HepG2 (cell line): ENCODE data around the gene HDAC5. TPM values are rescaled to one million over a fixed set of nuclear protein-coding genes. Genes with fewer than 3 reads are reported as not detected.

Experiments
- DMAP1 ChIP-seq: IDR thresholded peaks from 2 replicates; pipeline ENCODE4 v1.6.1; 2016
- ELF4 ChIP-seq: sonication (generic); formaldehyde crosslinking; IDR thresholded peaks from 2 replicates; pipeline ENCODE4 v1.5.0; 2020; ENCODE audit warnings: missing genetic modification reagents, mild to moderate bottlenecking, moderate library complexity, borderline replicate concordance
- ETV6 ChIP-seq: sonication (generic); formaldehyde crosslinking; conservative IDR thresholded peaks from 2 replicates; pipeline ENCODE4 v1.4.0; 2020; ENCODE audit warnings: missing genetic modification reagents
- FOXM1 ChIP-seq: sonication (generic); formaldehyde crosslinking; IDR thresholded peaks from 2 replicates; pipeline ENCODE4 v1.5.0; 2020; ENCODE audit warnings: missing genetic modification reagents
- GPN1 ChIP-seq: sonication (generic); formaldehyde crosslinking; IDR thresholded peaks from 2 replicates; pipeline ENCODE4 v1.5.1; 2020; ENCODE audit warnings: missing genetic modification reagents, borderline replicate concordance
- HNF4A ChIP-seq: sonication (generic); formaldehyde crosslinking; IDR thresholded peaks from 2 replicates; pipeline ENCODE4 v1.4.0; 2020; ENCODE audit warnings: missing genetic modification reagents
- KDM1A ChIP-seq: IDR thresholded peaks from 2 replicates; pipeline ENCODE4 v1.6.1; 2016; ENCODE audit warnings: missing compliant biosample characterization
- KLF13 ChIP-seq: sonication (generic); formaldehyde crosslinking; IDR thresholded peaks from 2 replicates; pipeline ENCODE4 v1.4.0; 2020; ENCODE audit warnings: mild to moderate bottlenecking, missing genetic modification reagents
- MYNN ChIP-seq: sonication (generic); formaldehyde crosslinking; IDR thresholded peaks from 2 replicates; pipeline ENCODE4 v1.4.0; 2020; ENCODE audit warnings: mild to moderate bottlenecking, low read depth, missing genetic modification reagents
- NFE2L2 ChIP-seq: fragments of 150-350 bp; IDR thresholded peaks from 2 replicates; pipeline ENCODE4 v1.6.1; 2014; ENCODE audit warnings: low read length
- SALL1 ChIP-seq: sonication (generic); formaldehyde crosslinking; IDR thresholded peaks from 2 replicates; pipeline ENCODE4 v1.8.0; 2022; ENCODE audit warnings: mild to moderate bottlenecking, missing genetic modification reagents
- SALL2 ChIP-seq: sonication (generic); formaldehyde crosslinking; IDR thresholded peaks from 2 replicates; pipeline ENCODE4 v1.8.1; 2023; ENCODE audit warnings: mild to moderate bottlenecking, missing genetic modification reagents, inconsistent platforms
- ZNF44 ChIP-seq: sonication (generic); formaldehyde crosslinking; IDR thresholded peaks from 2 replicates; pipeline ENCODE4 v1.5.1; 2020; ENCODE audit warnings: mild to moderate bottlenecking, missing genetic modification reagents
- ZNF558 ChIP-seq: sonication (generic); formaldehyde crosslinking; IDR thresholded peaks from 2 replicates; pipeline ENCODE4 v1.9.0; 2022; ENCODE audit warnings: mild to moderate bottlenecking, missing genetic modification reagents, borderline replicate concordance
- ZNF577 ChIP-seq: sonication (generic); formaldehyde crosslinking; IDR thresholded peaks from 2 replicates; pipeline ENCODE4 v1.4.0; 2020; ENCODE audit warnings: mild to moderate bottlenecking, low read depth, missing genetic modification reagents, borderline replicate concordance
- ZNF713 ChIP-seq: sonication (generic); formaldehyde crosslinking; IDR thresholded peaks from 2 replicates; pipeline ENCODE4 v1.4.0; 2020; ENCODE audit warnings: mild to moderate bottlenecking, missing genetic modification reagents
- ZNF746 ChIP-seq: sonication (generic); formaldehyde crosslinking; IDR thresholded peaks from 2 replicates; pipeline ENCODE4 v1.8.0; 2022; ENCODE audit warnings: mild to moderate bottlenecking, missing genetic modification reagents
- polyA plus RNA-seq, 8 experiments: library from polyadenylated mRNA; depleted of rRNA in 3 of 8; stranded (reverse) in 7 of 8; unstranded in 1 of 8; fragments of >200 nt; fragmentation: Illumina TruSeq in 4 of 8; extraction: Trizol in 4 of 8; gene quantifications; 2 replicates each; pipeline versions ENCODE4 v1.2.1 to v1.2.3, GENCODE V29; 2011 to 2016; ENCODE audit warnings: low read depth in 4 of 8, missing spikeins in 1 of 8, mixed read lengths in 1 of 8; ENCODE audit not compliant: insufficient read depth in 1 of 8
- total RNA-seq, 5 experiments: library from RNA; depleted of rRNA; stranded (reverse); fragments of >200 nt; fragmentation: Illumina TruSeq; extraction: Trizol; gene quantifications; 2 replicates each; pipeline ENCODE4 v1.2.3, GENCODE V29; 2016; ENCODE audit warnings: low read depth in 1 of 5
- TF ChIP-seq, protein P1 (sequence below): sonication (generic); formaldehyde crosslinking; IDR thresholded peaks from 2 replicates; pipeline ENCODE4 v1.8.1; 2022; ENCODE audit warnings: mild to moderate bottlenecking, missing genetic modification reagents
- TF ChIP-seq, protein P2 (sequence below): sonication (generic); formaldehyde crosslinking; IDR thresholded peaks from 2 replicates; pipeline ENCODE4 v1.8.1; 2022; ENCODE audit warnings: low read depth, mild to moderate bottlenecking, missing genetic modification reagents
- TF ChIP-seq, protein P3 (sequence below), 2 experiments: sonication (generic) in 1 of 2; formaldehyde crosslinking in 1 of 2; IDR thresholded peaks; 2 replicates each; pipeline versions ENCODE4 v1.4.0 to v1.6.1; 2016 to 2020; ENCODE audit warnings: borderline replicate concordance in 1 of 2, low read depth in 1 of 2, mild to moderate bottlenecking in 1 of 2, missing genetic modification reagents in 1 of 2
- TF ChIP-seq, protein P4 (sequence below): sonication (generic); formaldehyde crosslinking; IDR thresholded peaks from 2 replicates; pipeline ENCODE4 v1.9.0; 2021; ENCODE audit warnings: missing genetic modification reagents, mild to moderate bottlenecking, borderline replicate concordance

HDAC5 gene
- total and polyA plus RNA-seq, 2 of the 13 experiments (the other 11 are each of a cell fraction or from before 2014, with no cell fraction given) = 46.4 to 85.4 TPM

DNA sequence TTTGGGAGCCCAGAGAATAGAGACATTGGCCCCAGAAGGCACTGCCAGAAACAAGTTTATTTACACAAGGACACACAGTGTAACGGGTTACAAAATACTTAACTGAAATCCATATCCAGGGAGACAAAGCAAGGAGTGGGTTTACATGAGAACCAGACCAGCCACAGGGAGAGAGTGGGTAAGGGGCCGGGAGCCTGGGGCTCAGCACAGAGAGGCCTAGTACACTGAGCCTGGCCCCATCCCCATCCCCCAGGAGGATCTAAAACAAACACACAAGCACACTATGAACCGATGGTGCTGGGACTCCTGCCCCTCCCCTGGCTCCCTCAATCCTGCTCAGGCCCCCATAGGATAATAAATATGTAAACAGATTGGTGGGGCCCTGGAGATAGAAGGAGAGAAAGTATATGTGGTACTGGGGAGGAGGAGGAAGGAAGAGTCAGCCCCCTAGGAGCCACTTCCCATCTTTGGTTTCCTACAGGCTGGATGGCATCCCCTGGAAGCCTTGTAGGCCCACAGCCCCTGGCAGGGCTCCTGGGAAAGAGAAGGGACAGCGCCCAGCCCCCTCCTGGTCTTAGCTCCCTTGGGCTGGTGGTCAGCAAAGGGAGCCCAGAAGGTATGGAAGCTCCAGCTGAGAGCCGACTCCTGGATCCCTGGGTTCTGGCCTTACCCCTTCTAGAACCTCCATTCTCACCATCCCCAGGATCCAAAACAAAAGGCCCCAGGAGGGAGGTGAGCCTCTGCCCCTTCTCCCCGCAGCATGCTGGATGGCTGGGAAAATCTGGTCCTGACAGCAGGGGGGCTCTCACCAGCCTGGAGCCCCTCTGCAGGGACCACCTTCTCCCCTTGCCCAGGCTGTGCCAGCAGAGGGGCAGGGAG lies 46.5 kb downstream of the HDAC5 start (continued):
- TF ChIP-seq, protein P1, sequence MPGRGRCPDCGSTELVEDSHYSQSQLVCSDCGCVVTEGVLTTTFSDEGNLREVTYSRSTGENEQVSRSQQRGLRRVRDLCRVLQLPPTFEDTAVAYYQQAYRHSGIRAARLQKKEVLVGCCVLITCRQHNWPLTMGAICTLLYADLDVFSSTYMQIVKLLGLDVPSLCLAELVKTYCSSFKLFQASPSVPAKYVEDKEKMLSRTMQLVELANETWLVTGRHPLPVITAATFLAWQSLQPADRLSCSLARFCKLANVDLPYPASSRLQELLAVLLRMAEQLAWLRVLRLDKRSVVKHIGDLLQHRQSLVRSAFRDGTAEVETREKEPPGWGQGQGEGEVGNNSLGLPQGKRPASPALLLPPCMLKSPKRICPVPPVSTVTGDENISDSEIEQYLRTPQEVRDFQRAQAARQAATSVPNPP (CRISPR knock-in tag) = no peak
- TF ChIP-seq ZNF44 (CRISPR knock-in tag) (no peak), DMAP1 (CRISPR knock-in tag) (no peak), ZNF746 (CRISPR knock-in tag) (no peak), GPN1 (CRISPR knock-in tag) (no peak), SALL1 (CRISPR knock-in tag) (peak; percentile 71), ELF4 (CRISPR knock-in tag) (no peak), ETV6 (no peak), HNF4A (CRISPR knock-in tag) (peak; percentile 56; the same call in 1 of the 2 replicates), SALL2 (CRISPR knock-in tag) (no peak), KDM1A (no peak), ZNF577 (no peak), NFE2L2 (no peak), KLF13 (CRISPR knock-in tag) (no peak), ZNF558 (no peak), FOXM1 (no peak), MYNN (CRISPR knock-in tag) (no peak), ZNF713 (no peak)
- TF ChIP-seq, protein P2, sequence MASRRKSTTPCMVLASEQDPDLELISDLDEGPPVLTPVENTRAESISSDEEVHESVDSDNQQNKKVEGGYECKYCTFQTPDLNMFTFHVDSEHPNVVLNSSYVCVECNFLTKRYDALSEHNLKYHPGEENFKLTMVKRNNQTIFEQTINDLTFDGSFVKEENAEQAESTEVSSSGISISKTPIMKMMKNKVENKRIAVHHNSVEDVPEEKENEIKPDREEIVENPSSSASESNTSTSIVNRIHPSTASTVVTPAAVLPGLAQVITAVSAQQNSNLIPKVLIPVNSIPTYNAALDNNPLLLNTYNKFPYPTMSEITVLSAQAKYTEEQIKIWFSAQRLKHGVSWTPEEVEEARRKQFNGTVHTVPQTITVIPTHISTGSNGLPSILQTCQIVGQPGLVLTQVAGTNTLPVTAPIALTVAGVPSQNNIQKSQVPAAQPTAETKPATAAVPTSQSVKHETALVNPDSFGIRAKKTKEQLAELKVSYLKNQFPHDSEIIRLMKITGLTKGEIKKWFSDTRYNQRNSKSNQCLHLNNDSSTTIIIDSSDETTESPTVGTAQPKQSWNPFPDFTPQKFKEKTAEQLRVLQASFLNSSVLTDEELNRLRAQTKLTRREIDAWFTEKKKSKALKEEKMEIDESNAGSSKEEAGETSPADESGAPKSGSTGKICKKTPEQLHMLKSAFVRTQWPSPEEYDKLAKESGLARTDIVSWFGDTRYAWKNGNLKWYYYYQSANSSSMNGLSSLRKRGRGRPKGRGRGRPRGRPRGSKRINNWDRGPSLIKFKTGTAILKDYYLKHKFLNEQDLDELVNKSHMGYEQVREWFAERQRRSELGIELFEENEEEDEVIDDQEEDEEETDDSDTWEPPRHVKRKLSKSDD (CRISPR knock-in tag) = no peak
- TF ChIP-seq, protein P3, sequence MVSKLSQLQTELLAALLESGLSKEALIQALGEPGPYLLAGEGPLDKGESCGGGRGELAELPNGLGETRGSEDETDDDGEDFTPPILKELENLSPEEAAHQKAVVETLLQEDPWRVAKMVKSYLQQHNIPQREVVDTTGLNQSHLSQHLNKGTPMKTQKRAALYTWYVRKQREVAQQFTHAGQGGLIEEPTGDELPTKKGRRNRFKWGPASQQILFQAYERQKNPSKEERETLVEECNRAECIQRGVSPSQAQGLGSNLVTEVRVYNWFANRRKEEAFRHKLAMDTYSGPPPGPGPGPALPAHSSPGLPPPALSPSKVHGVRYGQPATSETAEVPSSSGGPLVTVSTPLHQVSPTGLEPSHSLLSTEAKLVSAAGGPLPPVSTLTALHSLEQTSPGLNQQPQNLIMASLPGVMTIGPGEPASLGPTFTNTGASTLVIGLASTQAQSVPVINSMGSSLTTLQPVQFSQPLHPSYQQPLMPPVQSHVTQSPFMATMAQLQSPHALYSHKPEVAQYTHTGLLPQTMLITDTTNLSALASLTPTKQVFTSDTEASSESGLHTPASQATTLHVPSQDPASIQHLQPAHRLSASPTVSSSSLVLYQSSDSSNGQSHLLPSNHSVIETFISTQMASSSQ (IDR thresholded peaks at IDR 0.05; ENCODE audit: low read depth) = no peak
- TF ChIP-seq, protein P3 (CRISPR knock-in tag; IDR thresholded peaks at IDR 0.05; ENCODE audit: borderline replicate concordance) = no peak
- TF ChIP-seq, protein P4, sequence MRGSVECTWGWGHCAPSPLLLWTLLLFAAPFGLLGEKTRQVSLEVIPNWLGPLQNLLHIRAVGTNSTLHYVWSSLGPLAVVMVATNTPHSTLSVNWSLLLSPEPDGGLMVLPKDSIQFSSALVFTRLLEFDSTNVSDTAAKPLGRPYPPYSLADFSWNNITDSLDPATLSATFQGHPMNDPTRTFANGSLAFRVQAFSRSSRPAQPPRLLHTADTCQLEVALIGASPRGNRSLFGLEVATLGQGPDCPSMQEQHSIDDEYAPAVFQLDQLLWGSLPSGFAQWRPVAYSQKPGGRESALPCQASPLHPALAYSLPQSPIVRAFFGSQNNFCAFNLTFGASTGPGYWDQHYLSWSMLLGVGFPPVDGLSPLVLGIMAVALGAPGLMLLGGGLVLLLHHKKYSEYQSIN (CRISPR knock-in tag) = no peak
